SK-N-SH treated with all-trans-retinoic acid at 6 μM for 48 hours (cell line): ENCODE results near the gene KAZALD1.
A peak's percentile ranks its signal among the peaks of the same experiment; 100 is the strongest.

Experiments
- ATAC-seq: fragments of 200-7000 bp; cut with Tn5 transposase; 3 replicates; pipeline ENCODE4 v1.9.1; 2020; ENCODE audit warnings: mild to moderate bottlenecking, moderate library complexity
- ARNTL ChIP-seq: fragments of 450-650 bp; formaldehyde crosslinking; IDR thresholded peaks from 2 replicates; pipeline ENCODE4 v1.5.0; 2020; ENCODE audit warnings: low read depth, mild to moderate bottlenecking, moderate library complexity, borderline replicate concordance
- BACH2 ChIP-seq: fragments of 250-450 bp; sonication (Bioruptor Pico); IDR thresholded peaks from 2 replicates; pipeline ENCODE4 v1.9.0; 2021; ENCODE audit warnings: mild to moderate bottlenecking, borderline replicate concordance
- CREB5 ChIP-seq: fragments of 250-450 bp; sonication (Bioruptor Pico); IDR thresholded peaks from 2 replicates; pipeline ENCODE4 v1.5.1; 2020; ENCODE audit warnings: low read depth, mild to moderate bottlenecking, moderate library complexity
- CSDC2 ChIP-seq: fragments of 250-450 bp; sonication (Bioruptor Pico); IDR thresholded peaks from 2 replicates; pipeline ENCODE4 v1.5.0; 2020; ENCODE audit warnings: mild to moderate bottlenecking, moderate library complexity
- GLIS3 ChIP-seq: fragments of 250-450 bp; sonication (Bioruptor Pico); IDR thresholded peaks from 2 replicates; pipeline ENCODE4 v1.5.0; 2020; ENCODE audit warnings: mild to moderate bottlenecking, moderate library complexity
- ISL1 ChIP-seq: fragments of 250-450 bp; sonication (Bioruptor Pico); IDR thresholded peaks from 2 replicates; pipeline ENCODE4 v2.1.2; 2022; ENCODE audit warnings: mild to moderate bottlenecking, moderate library complexity
- OSR1 ChIP-seq: fragments of 250-450 bp; sonication (Bioruptor Pico); IDR thresholded peaks from 2 replicates; pipeline ENCODE4 v1.8.0; 2022; ENCODE audit warnings: moderate library complexity, mild to moderate bottlenecking, inconsistent platforms
- POU6F1 ChIP-seq: fragments of 250-450 bp; sonication (Bioruptor Pico); IDR thresholded peaks from 2 replicates; pipeline ENCODE4 v1.8.0; 2021; ENCODE audit warnings: low read depth, mild to moderate bottlenecking, moderate library complexity, borderline replicate concordance
- PPARA ChIP-seq: fragments of 250-450 bp; sonication (Bioruptor Pico); IDR thresholded peaks from 2 replicates; pipeline ENCODE4 v1.5.0; 2020; ENCODE audit warnings: mild to moderate bottlenecking, borderline replicate concordance
- RARB ChIP-seq: fragments of 250-450 bp; sonication (Bioruptor Pico); IDR thresholded peaks from 2 replicates; pipeline ENCODE4 v1.8.0; 2021; ENCODE audit warnings: mild to moderate bottlenecking, moderate library complexity
- TCF4 ChIP-seq: fragments of 250-450 bp; sonication (Bioruptor Pico); IDR thresholded peaks from 2 replicates; pipeline ENCODE4 v1.8.0; 2021; ENCODE audit warnings: mild to moderate bottlenecking, moderate library complexity, borderline replicate concordance
- ZC3H10 ChIP-seq: fragments of 250-450 bp; sonication (Bioruptor Pico); IDR thresholded peaks from 2 replicates; pipeline ENCODE4 v1.5.1; 2021; ENCODE audit warnings: mild to moderate bottlenecking, moderate library complexity
- ZFP3 ChIP-seq: fragments of 250-450 bp; sonication (Bioruptor Pico); IDR thresholded peaks from 2 replicates; pipeline ENCODE4 v1.5.0; 2020; ENCODE audit warnings: mild to moderate bottlenecking, moderate library complexity
- ZFP30 ChIP-seq: fragments of 450-650 bp; formaldehyde crosslinking; IDR thresholded peaks from 2 replicates; pipeline ENCODE4 v1.5.0; 2022; ENCODE audit warnings: mild to moderate bottlenecking, moderate library complexity
- ZNF565 ChIP-seq: fragments of 450-650 bp; formaldehyde crosslinking; conservative IDR thresholded peaks from 2 replicates; pipeline ENCODE4 v1.5.0; 2020; ENCODE audit warnings: low read depth, mild to moderate bottlenecking, moderate library complexity
- ZNF70 ChIP-seq: fragments of 450-650 bp; formaldehyde crosslinking; IDR thresholded peaks from 2 replicates; pipeline ENCODE4 v1.5.0; 2020; ENCODE audit warnings: mild to moderate bottlenecking, moderate library complexity
- ZNF8 ChIP-seq: fragments of 450-650 bp; formaldehyde crosslinking; IDR thresholded peaks from 2 replicates; pipeline ENCODE4 v1.5.0; 2020; ENCODE audit warnings: mild to moderate bottlenecking, moderate library complexity
- TF ChIP-seq, protein P1 (sequence below): fragments of 250-450 bp; sonication (Bioruptor Pico); IDR thresholded peaks from 2 replicates; pipeline ENCODE4 v1.8.0; 2020; ENCODE audit warnings: mild to moderate bottlenecking, moderate library complexity, borderline replicate concordance
- TF ChIP-seq, protein P2 (sequence below): fragments of 250-450 bp; sonication (Bioruptor Pico); IDR thresholded peaks from 2 replicates; pipeline ENCODE4 v1.5.0; 2020; ENCODE audit warnings: mild to moderate bottlenecking, moderate library complexity
- TF ChIP-seq, protein P3 (sequence below): fragments of 250-450 bp; sonication (Bioruptor Pico); IDR thresholded peaks from 2 replicates; pipeline ENCODE4 v1.5.1; 2021; ENCODE audit warnings: mild to moderate bottlenecking, moderate library complexity

KAZALD1 gene, protein sequence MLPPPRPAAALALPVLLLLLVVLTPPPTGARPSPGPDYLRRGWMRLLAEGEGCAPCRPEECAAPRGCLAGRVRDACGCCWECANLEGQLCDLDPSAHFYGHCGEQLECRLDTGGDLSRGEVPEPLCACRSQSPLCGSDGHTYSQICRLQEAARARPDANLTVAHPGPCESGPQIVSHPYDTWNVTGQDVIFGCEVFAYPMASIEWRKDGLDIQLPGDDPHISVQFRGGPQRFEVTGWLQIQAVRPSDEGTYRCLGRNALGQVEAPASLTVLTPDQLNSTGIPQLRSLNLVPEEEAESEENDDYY

GRCh38 chr10:101061624-101062231 lies at the start of gene KAZALD1:
Gene KAZALD1, plus strand, starts transcription at chr10:101061989. Its CDS starts 604 bp downstream, at chr10:101062593.
- TF ChIP-seq RARB (CRISPR knock-in tag) (no peak), GLIS3 (CRISPR knock-in tag) (no peak), TCF4 (no peak), CREB5 (CRISPR knock-in tag) (no peak), BACH2 (CRISPR knock-in tag) (no peak), ZFP30 (CRISPR knock-in tag) (no peak), ZFP3 (CRISPR knock-in tag) (no peak), ZNF565 (CRISPR knock-in tag) (no peak), OSR1 (CRISPR knock-in tag) (no peak)
- TF ChIP-seq, protein P1, sequence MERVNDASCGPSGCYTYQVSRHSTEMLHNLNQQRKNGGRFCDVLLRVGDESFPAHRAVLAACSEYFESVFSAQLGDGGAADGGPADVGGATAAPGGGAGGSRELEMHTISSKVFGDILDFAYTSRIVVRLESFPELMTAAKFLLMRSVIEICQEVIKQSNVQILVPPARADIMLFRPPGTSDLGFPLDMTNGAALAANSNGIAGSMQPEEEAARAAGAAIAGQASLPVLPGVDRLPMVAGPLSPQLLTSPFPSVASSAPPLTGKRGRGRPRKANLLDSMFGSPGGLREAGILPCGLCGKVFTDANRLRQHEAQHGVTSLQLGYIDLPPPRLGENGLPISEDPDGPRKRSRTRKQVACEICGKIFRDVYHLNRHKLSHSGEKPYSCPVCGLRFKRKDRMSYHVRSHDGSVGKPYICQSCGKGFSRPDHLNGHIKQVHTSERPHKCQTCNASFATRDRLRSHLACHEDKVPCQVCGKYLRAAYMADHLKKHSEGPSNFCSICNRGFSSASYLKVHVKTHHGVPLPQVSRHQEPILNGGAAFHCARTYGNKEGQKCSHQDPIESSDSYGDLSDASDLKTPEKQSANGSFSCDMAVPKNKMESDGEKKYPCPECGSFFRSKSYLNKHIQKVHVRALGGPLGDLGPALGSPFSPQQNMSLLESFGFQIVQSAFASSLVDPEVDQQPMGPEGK (CRISPR knock-in tag) = no peak
- peak; percentile 4; the same call in 2 of the 3 replicates for ATAC-seq

DNA sequence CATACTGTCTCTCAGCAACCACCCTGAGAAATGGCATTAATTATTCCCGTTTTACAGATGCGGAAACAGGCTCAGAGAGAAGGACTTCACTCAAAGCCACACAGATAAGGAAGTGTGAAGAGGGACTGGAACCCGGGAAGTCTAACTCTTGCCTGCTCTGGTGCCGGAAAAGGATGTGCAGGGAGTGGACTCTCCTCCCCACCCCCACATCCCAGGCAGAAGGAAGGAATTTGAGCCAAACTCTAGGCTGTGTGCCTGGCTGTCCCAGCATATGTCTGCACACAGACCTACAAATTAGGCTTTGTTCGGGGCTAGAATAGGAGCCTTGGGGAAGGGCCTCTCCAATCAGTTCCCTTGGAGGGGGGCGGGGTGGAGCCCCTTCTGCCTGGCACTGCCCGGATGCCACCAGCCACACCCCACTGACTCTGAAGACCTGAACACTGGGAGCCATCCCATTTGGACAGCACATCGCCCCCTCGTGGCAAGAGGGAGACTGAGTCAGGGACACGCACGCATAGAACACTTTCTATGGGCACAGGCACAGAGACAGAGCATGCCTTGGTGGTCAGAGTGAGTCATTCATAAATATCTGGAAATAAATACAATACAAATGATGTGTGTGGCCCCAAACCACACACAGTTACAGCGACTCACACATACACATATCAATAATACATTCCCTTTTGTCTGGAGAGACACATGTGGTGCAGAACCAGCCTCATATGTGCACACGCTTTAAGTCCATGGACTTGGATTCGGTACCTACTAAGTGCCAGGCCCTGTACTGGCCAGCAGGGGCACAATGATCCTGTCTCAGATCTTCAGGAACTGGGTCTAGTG lies 49.0 kb upstream of the KAZALD1 start:
- ATAC-seq = peak; percentile 89
- TF ChIP-seq ZFP3 (CRISPR knock-in tag) (no peak), ZNF565 (CRISPR knock-in tag) (no peak), CREB5 (CRISPR knock-in tag) (no peak), ISL1 (CRISPR knock-in tag) (no peak), POU6F1 (CRISPR knock-in tag) (no peak), BACH2 (CRISPR knock-in tag) (no peak), PPARA (CRISPR knock-in tag) (no peak), OSR1 (CRISPR knock-in tag) (no peak), ZNF8 (CRISPR knock-in tag) (no peak), ZFP30 (CRISPR knock-in tag) (no peak), ZNF70 (no peak), CSDC2 (no peak), ZC3H10 (no peak), ARNTL (no peak), TCF4 (no peak), RARB (CRISPR knock-in tag) (no peak), GLIS3 (CRISPR knock-in tag) (no peak)
- TF ChIP-seq, protein P1 (CRISPR knock-in tag) = no peak
- TF ChIP-seq, protein P2, sequence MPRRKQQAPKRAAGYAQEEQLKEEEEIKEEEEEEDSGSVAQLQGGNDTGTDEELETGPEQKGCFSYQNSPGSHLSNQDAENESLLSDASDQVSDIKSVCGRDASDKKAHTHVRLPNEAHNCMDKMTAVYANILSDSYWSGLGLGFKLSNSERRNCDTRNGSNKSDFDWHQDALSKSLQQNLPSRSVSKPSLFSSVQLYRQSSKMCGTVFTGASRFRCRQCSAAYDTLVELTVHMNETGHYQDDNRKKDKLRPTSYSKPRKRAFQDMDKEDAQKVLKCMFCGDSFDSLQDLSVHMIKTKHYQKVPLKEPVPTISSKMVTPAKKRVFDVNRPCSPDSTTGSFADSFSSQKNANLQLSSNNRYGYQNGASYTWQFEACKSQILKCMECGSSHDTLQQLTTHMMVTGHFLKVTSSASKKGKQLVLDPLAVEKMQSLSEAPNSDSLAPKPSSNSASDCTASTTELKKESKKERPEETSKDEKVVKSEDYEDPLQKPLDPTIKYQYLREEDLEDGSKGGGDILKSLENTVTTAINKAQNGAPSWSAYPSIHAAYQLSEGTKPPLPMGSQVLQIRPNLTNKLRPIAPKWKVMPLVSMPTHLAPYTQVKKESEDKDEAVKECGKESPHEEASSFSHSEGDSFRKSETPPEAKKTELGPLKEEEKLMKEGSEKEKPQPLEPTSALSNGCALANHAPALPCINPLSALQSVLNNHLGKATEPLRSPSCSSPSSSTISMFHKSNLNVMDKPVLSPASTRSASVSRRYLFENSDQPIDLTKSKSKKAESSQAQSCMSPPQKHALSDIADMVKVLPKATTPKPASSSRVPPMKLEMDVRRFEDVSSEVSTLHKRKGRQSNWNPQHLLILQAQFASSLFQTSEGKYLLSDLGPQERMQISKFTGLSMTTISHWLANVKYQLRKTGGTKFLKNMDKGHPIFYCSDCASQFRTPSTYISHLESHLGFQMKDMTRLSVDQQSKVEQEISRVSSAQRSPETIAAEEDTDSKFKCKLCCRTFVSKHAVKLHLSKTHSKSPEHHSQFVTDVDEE (CRISPR knock-in tag) = no peak
- TF ChIP-seq, protein P3, sequence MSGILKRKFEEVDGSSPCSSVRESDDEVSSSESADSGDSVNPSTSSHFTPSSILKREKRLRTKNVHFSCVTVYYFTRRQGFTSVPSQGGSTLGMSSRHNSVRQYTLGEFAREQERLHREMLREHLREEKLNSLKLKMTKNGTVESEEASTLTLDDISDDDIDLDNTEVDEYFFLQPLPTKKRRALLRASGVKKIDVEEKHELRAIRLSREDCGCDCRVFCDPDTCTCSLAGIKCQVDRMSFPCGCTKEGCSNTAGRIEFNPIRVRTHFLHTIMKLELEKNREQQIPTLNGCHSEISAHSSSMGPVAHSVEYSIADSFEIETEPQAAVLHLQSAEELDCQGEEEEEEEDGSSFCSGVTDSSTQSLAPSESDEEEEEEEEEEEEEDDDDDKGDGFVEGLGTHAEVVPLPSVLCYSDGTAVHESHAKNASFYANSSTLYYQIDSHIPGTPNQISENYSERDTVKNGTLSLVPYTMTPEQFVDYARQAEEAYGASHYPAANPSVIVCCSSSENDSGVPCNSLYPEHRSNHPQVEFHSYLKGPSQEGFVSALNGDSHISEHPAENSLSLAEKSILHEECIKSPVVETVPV (CRISPR knock-in tag) = no peak
